Neural cell (in vitro differentiated cells): Measurements from ENCODE around the gene ATMIN. TPM values are rescaled to one million over a fixed set of nuclear protein-coding genes. Genes with fewer than 3 reads are reported as not detected.
A peak's percentile ranks its signal among the peaks of the same experiment; 100 is the strongest.

Experiments used
- H2AFZ ChIP-seq: fragments of 200-600, 300-800 bp; sonication (generic), shearing (Covaris generic); 2 replicates; pipeline ENCODE4 v1.6.0; 2014; ENCODE audit warnings: low read depth, mild to moderate bottlenecking, antibody characterized with exemption, low read length, moderate library complexity
- H3F3A ChIP-seq: fragments of 200-600 bp; shearing (Covaris generic); 2 replicates; pipeline ENCODE4 v1.6.1; 2016; ENCODE audit warnings: mild to moderate bottlenecking, moderate library complexity, mixed read lengths, antibody characterized with exemption, low read length; ENCODE audit not compliant: insufficient read depth, poor library complexity, severe bottlenecking
- H3K27ac ChIP-seq: fragments of 200-600, 300-800 bp; sonication (generic), shearing (Covaris generic); 2 replicates; pipeline ENCODE4 v1.5.1; 2014; ENCODE audit warnings: mild to moderate bottlenecking, low read length, moderate library complexity
- H3K27me3 ChIP-seq: fragments of 300-800, 200-600 bp; sonication (generic), shearing (Covaris generic); 2 replicates; pipeline ENCODE4 v1.6.0; 2014; ENCODE audit warnings: mild to moderate bottlenecking, low read depth, low read length, moderate library complexity; ENCODE audit not compliant: insufficient read depth
- H3K36me3 ChIP-seq: fragments of 300-800, 200-600 bp; sonication (generic), shearing (Covaris generic); 2 replicates; pipeline ENCODE4 v1.5.1; 2014; ENCODE audit warnings: mild to moderate bottlenecking, antibody characterized with exemption, low read length, moderate library complexity; ENCODE audit not compliant: insufficient read depth
- H3K4me2 ChIP-seq: fragments of 300-800, 200-600 bp; sonication (generic), shearing (Covaris generic); 2 replicates; pipeline ENCODE4 v1.6.0; 2014; ENCODE audit warnings: mild to moderate bottlenecking, low read length
- H3K4me3 ChIP-seq: fragments of 300-800, 200-600 bp; sonication (generic), shearing (Covaris generic); 2 replicates; pipeline ENCODE4 v1.5.1; 2014; ENCODE audit warnings: mild to moderate bottlenecking, low read length, moderate library complexity
- H3K79me2 ChIP-seq: fragments of 200-600 bp; shearing (Covaris generic); replicated peaks from 2 replicates; pipeline ENCODE4 v1.6.0; 2014; ENCODE audit warnings: mild to moderate bottlenecking, low read length, moderate library complexity; ENCODE audit not compliant: insufficient read depth
- H3K9ac ChIP-seq: fragments of 300-800, 200-600 bp; sonication (generic), shearing (Covaris generic); 2 replicates; pipeline ENCODE4 v1.6.1; 2016; ENCODE audit warnings: mild to moderate bottlenecking, low read length, mixed read lengths
- H3K9me2 ChIP-seq: fragments of 200-600 bp; shearing (Covaris generic); 2 replicates; pipeline ENCODE4 v1.6.1; 2016; ENCODE audit warnings: mild to moderate bottlenecking, low read length, mixed read lengths; ENCODE audit not compliant: insufficient read depth
- H3K9me3 ChIP-seq: fragments of 200-600, 300-800 bp; sonication (generic), shearing (Covaris generic); 2 replicates; pipeline ENCODE4 v1.6.1; 2016; ENCODE audit warnings: mild to moderate bottlenecking, mixed run types, low read length, moderate library complexity, mixed read lengths
- H4K20me1 ChIP-seq: fragments of 200-600 bp; shearing (Covaris generic); 2 replicates; pipeline ENCODE4 v1.6.1; 2016; ENCODE audit warnings: mild to moderate bottlenecking, mixed run types; ENCODE audit not compliant: insufficient read depth
- CTCF ChIP-seq: fragments of 450-650 bp; IDR thresholded peaks from 2 replicates; pipeline ENCODE4 v1.5.1; 2014; ENCODE audit warnings: antibody characterized with exemption, mild to moderate bottlenecking, moderate library complexity; ENCODE audit not compliant: poor library complexity, severe bottlenecking
- EP300 ChIP-seq: fragments of 450-650 bp; conservative IDR thresholded peaks from 2 replicates; pipeline ENCODE4 v1.6.1; 2014; ENCODE audit warnings: antibody characterized with exemption, mild to moderate bottlenecking, moderate library complexity; ENCODE audit not compliant: poor library complexity, severe bottlenecking
- EZH2 ChIP-seq: fragments of 200-600, 300-800 bp; shearing (Covaris generic), sonication (generic); IDR thresholded peaks from 2 replicates; pipeline ENCODE4 v1.6.1; 2014; ENCODE audit warnings: antibody characterized with exemption, low read length, borderline replicate concordance, mild to moderate bottlenecking; ENCODE audit not compliant: insufficient read depth, poor library complexity, severe bottlenecking
- MXI1 ChIP-seq: fragments of 450-650 bp; conservative IDR thresholded peaks from 2 replicates; pipeline ENCODE4 v1.6.1; 2014; ENCODE audit warnings: antibody characterized with exemption, mild to moderate bottlenecking; ENCODE audit not compliant: poor library complexity, severe bottlenecking
- POLR2AphosphoS5 ChIP-seq: IDR thresholded peaks from 2 replicates; pipeline ENCODE4 v1.6.1; 2012
- RAD21 ChIP-seq: fragments of 450-650 bp; conservative IDR thresholded peaks from 2 replicates; pipeline ENCODE4 v1.6.1; 2014; ENCODE audit warnings: antibody characterized with exemption, mild to moderate bottlenecking, moderate library complexity
- REST ChIP-seq: IDR thresholded peaks from 2 replicates; pipeline ENCODE4 v1.6.1; 2012; ENCODE audit warnings: borderline replicate concordance
- SMC3 ChIP-seq: fragments of 450-650 bp; conservative IDR thresholded peaks from 2 replicates; pipeline ENCODE4 v1.6.1; 2014; ENCODE audit warnings: antibody characterized with exemption, mild to moderate bottlenecking, moderate library complexity; ENCODE audit not compliant: poor library complexity
- TAF1 ChIP-seq: IDR thresholded peaks from 2 replicates; pipeline ENCODE4 v1.6.1; 2012; ENCODE audit warnings: low read depth
- polyA minus RNA-seq: library from RNA; depleted of rRNA, polyadenylated mRNA; stranded (reverse); fragments of >200 nt; gene quantifications from 2 replicates; pipeline ENCODE4 v1.2.3, GENCODE V29; 2014
- polyA plus RNA-seq: library from polyadenylated mRNA; depleted of rRNA; stranded (reverse); fragments of >200 nt; gene quantifications from 2 replicates; pipeline ENCODE4 v1.2.3, GENCODE V29; 2014

ATMIN gene
- polyA plus RNA-seq (62.3 and 75.9 TPM in 2 replicates), polyA minus RNA-seq (119 and 120 TPM in 2 replicates)

- Histone ChIP-seq H3F3A (no peaks in the 10 kb centered on the region), H3K9ac (peak within 1 kb of the TSS; percentile 83), H3K4me2 (peak within 1 kb of the TSS; percentile 94), H4K20me1 (no peaks in the 10 kb centered on the region), H3K9me3 (no peaks in the 10 kb centered on the region), H2AFZ (peak within 1 kb of the TSS; percentile 5), H3K27me3 (no peaks in the 10 kb centered on the region), H3K27ac (peak within 1 kb of the TSS; percentile 57), H3K36me3 (no peaks in the 10 kb centered on the region), H3K4me3 (peak within 1 kb of the TSS; percentile 89), H3K79me2 (peaks cover 41% of the 10 kb centered on the region), H3K9me2 (no peaks in the 10 kb centered on the region)
- peak; percentile 83 for TF ChIP-seq POLR2AphosphoS5
- no peak for TF ChIP-seq EZH2
- no peak for TF ChIP-seq TAF1
- peak; percentile 79 for TF ChIP-seq RAD21
- TF ChIP-seq REST, result no peak
- peak; percentile 31 for TF ChIP-seq MXI1
- TF ChIP-seq EP300, result no peak
- TF ChIP-seq SMC3, result peak; percentile 92
- peak; percentile 100 for TF ChIP-seq CTCF
Observed at GRCh38 chr16:81035398-81035974, at the start of gene ATMIN. ATMIN (plus strand) TSS chr16:81035842; CDS start chr16:81035871, 29 bp downstream.

DNA sequence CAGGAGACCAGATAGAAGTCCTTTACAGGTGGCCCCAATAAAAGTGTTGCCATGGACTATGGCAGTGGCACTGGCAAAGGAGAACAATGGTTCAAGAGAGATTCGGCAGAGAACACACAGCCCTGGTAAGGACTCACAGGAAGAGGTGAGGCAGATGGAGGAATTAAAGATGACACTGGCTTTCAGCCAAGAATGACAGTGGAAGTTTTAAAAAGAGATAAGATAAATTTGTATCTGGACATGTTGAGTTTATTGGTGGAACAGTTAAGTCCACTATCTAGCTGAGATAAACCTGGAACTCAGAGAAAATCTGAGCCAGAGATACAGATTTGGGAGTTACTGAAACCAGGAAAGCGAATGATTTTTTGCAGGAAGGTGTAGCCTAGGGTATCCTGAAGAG, 49.1 kb upstream of the ATMIN start:
- no peak overlapping the region for H3K9ac ChIP-seq
- H3K4me2 ChIP-seq, result no peak overlapping the region
- peaks cover 3% of the 10 kb centered on the region for H3K79me2 ChIP-seq
- TF ChIP-seq TAF1 (no peak), SMC3 (no peak), EZH2 (no peak), EP300 (no peak), RAD21 (no peak), CTCF (no peak), MXI1 (no peak), POLR2AphosphoS5 (no peak), REST (no peak)
- no peaks in the 10 kb centered on the region for H3K9me3 ChIP-seq
- no peak overlapping the region for H3K27ac ChIP-seq
- no peaks in the 10 kb centered on the region for H4K20me1 ChIP-seq
- H3F3A ChIP-seq, result no peaks in the 10 kb centered on the region
- no peaks in the 10 kb centered on the region for H3K36me3 ChIP-seq
- H2AFZ ChIP-seq, result no peak overlapping the region
- no peak overlapping the region for H3K4me3 ChIP-seq
- no peaks in the 10 kb centered on the region for H3K27me3 ChIP-seq
- no peaks in the 10 kb centered on the region for H3K9me2 ChIP-seq
